H1 (cell line): ENCODE data around the gene LRRC2.

Experiments
- ATF3 ChIP-seq: IDR thresholded peaks from 2 replicates; pipeline ENCODE4 v1.6.1; 2011; ENCODE audit warnings: low read depth, mild to moderate bottlenecking, low read length; ENCODE audit not compliant: insufficient read depth
- CEBPB ChIP-seq: IDR thresholded peaks from 2 replicates; pipeline ENCODE4 v1.6.1; 2012; ENCODE audit warnings: low read depth, low read length
- CHD2 ChIP-seq: IDR thresholded peaks from 2 replicates; pipeline ENCODE4 v1.6.1; 2012; ENCODE audit warnings: low read length, improper control_type of control experiment
- CTCF ChIP-seq, 3 experiments: IDR thresholded peaks; 1 replicate in 2 of 3; 2 replicates in 1 of 3; pipeline versions ENCODE4 v1.5.1 to v1.6.1; 2011; ENCODE audit warnings: low read length in 3 of 3, mild to moderate bottlenecking in 3 of 3, inconsistent platforms in 2 of 3, low read depth in 1 of 3, moderate library complexity in 1 of 3; ENCODE audit not compliant: insufficient read depth in 1 of 3; ENCODE audit errors: control extremely low read depth in 1 of 3
- EP300 ChIP-seq, 2 experiments: IDR thresholded peaks; 1 replicate in 1 of 2; 2 replicates in 1 of 2; pipeline ENCODE4 v1.6.1; 2011 to 2012; ENCODE audit warnings: low read depth in 2 of 2, low read length in 2 of 2, mild to moderate bottlenecking in 2 of 2, borderline replicate concordance in 1 of 2, inconsistent platforms in 1 of 2, moderate library complexity in 1 of 2
- EZH2 ChIP-seq: fragments of 200-600 bp; sonication (generic); IDR thresholded peaks from 2 replicates; pipeline ENCODE4 v1.7.1; 2012; ENCODE audit warnings: low read depth, mild to moderate bottlenecking, moderate library complexity, low read length, inconsistent platforms; ENCODE audit not compliant: severe bottlenecking
- HDAC6 ChIP-seq: IDR thresholded peaks from one replicate; pipeline ENCODE4 v1.7.1; 2012; ENCODE audit warnings: low read depth, mild to moderate bottlenecking, inconsistent platforms, low read length, moderate library complexity
- POLR2AphosphoS5 ChIP-seq: IDR thresholded peaks from 2 replicates; pipeline ENCODE4 v1.6.1; 2011; ENCODE audit warnings: low read depth, low read length
- SRF ChIP-seq: IDR thresholded peaks from 2 replicates; pipeline ENCODE4 v1.6.1; 2011; ENCODE audit warnings: mild to moderate bottlenecking, low read depth, low read length, moderate library complexity
- USF2 ChIP-seq: IDR thresholded peaks from 2 replicates; pipeline ENCODE4 v1.6.1; 2011; ENCODE audit warnings: low read length, improper control_type of control experiment
- ZNF274 ChIP-seq: IDR thresholded peaks from 2 replicates; pipeline ENCODE4 v1.7.0; 2012; ENCODE audit warnings: low read length, borderline replicate concordance; ENCODE audit errors: extremely low read depth

GRCh38 chr3:46483825-46484224, 82.3 kb downstream of the LRRC2 start:
- no peak for TF ChIP-seq CHD2
- TF ChIP-seq CTCF (IDR thresholded peaks at IDR 0.05; ENCODE audit: control extremely low read depth in 1 of 3, insufficient read depth in 1 of 3, low read depth in 1 of 3, low read length in 3 of 3), result no peak
- no peak for TF ChIP-seq USF2
- no peak for TF ChIP-seq ATF3
- no peak for TF ChIP-seq POLR2AphosphoS5
- TF ChIP-seq SRF, result no peak
- TF ChIP-seq EZH2, result no peak
- no peak for TF ChIP-seq HDAC6
- TF ChIP-seq CEBPB, result no peak
- TF ChIP-seq ZNF274, result no peak
- TF ChIP-seq EP300 (IDR thresholded peaks at IDR 0.05; ENCODE audit: borderline replicate concordance in 1 of 2, low read depth in 2 of 2, low read length in 2 of 2), result no peak
